ENCODE data around the gene C5orf46. TPM values are rescaled to one million over a fixed set of nuclear protein-coding genes. Genes with fewer than 3 reads are reported as not detected.

The C5orf46 gene
- polyA plus RNA-seq, 1 of the 3 experiments (the other 2 are of a cell fraction), result 4.1 TPM

GRCh38 chr5:147901599-147902039 is 4.7 kb downstream of the C5orf46 start:
- no peak for DNase-seq
- TF ChIP-seq SMC3 (IDR thresholded peaks at IDR 0.05; ENCODE audit: low read depth, low read length) (no peak), RFX5 (IDR thresholded peaks at IDR 0.05; ENCODE audit: low read length) (no peak), TCF12 (IDR thresholded peaks at IDR 0.05) (peak; percentile 43), CTCF (IDR thresholded peaks at IDR 0.05) (peak; percentile 20; the same call in 1 of the 2 replicates), ELF1 (IDR thresholded peaks at IDR 0.05) (no peak), IRF3 (IDR thresholded peaks at IDR 0.05; ENCODE audit: low read depth, low read length) (no peak), NFIC (IDR thresholded peaks at IDR 0.05; ENCODE audit: borderline replicate concordance) (no peak)
- H3K9me3 ChIP-seq, result no peaks in the 10 kb centered on the region
- H3K9me2 ChIP-seq, result no peaks in the 10 kb centered on the region
- peaks cover 4 to 43% of the 10 kb centered on the region in 2 experiments; a peak in 3 of 4 replicates for H3K4me1 ChIP-seq (ENCODE audit: control insufficient read depth in 1 of 2, insufficient read depth in 2 of 2, low read depth in 1 of 2, low read length in 1 of 2)
- H3K4me2 ChIP-seq, result peak overlapping the region; percentile 46
- peaks cover 25% of the 10 kb centered on the region for H3F3A ChIP-seq (replicated peaks; ENCODE audit: insufficient read depth)
- ChIA-PET POLR2A (no interaction called here), CTCF (interaction anchor here (2.1 kb wide), 1 partner anchor 15 kb away, joined by 6 read pairs; no protein-coding TSS in a partner anchor)
- H3K27ac ChIP-seq (ENCODE audit: low read depth in 2 of 2, low read length in 1 of 2), result peak overlapping the region; percentile 58 to 85
- 24% methylated on average over 12 of the region's 12 CpGs for WGBS (ENCODE audit: low lambda C conversion rate)
- no peak overlapping the region; a peak in 1 of 4 replicates for H3K4me3 ChIP-seq (ENCODE audit: low read depth in 2 of 2, low read length in 1 of 2)
- H3K36me3 ChIP-seq (replicated peaks in 1 of 2; ENCODE audit: control insufficient read depth in 1 of 2, insufficient read depth in 2 of 2, low read length in 1 of 2), result peaks cover 0 to 6% of the 10 kb centered on the region in 2 experiments
- H3K27me3 ChIP-seq (ENCODE audit: insufficient read depth), result no peaks in the 10 kb centered on the region
- peak overlapping the region; percentile 55 for H3K9ac ChIP-seq
- peaks cover 41% of the 10 kb centered on the region for H3K79me2 ChIP-seq (ENCODE audit: insufficient read depth)
- H2AFZ ChIP-seq (ENCODE audit: low read depth), result peak overlapping the region; percentile 58
- H4K20me1 ChIP-seq (ENCODE audit: insufficient read depth), result no peaks in the 10 kb centered on the region

- Histone ChIP-seq H3K9ac (no peak overlapping the region; the same call in 1 of the 2 replicates), H2AFZ (ENCODE audit: low read depth) (no peak overlapping the region), H3K4me1 (ENCODE audit: control insufficient read depth in 1 of 2, insufficient read depth in 2 of 2, low read depth in 1 of 2, low read length in 1 of 2) (peaks cover 4 to 43% of the 10 kb centered on the region in 2 experiments; a peak in 3 of 4 replicates), H4K20me1 (ENCODE audit: insufficient read depth) (no peaks in the 10 kb centered on the region), H3F3A (replicated peaks; ENCODE audit: insufficient read depth) (peaks cover 28% of the 10 kb centered on the region), H3K4me2 (no peak overlapping the region), H3K79me2 (ENCODE audit: insufficient read depth) (peaks cover 20% of the 10 kb centered on the region; the same call in 1 of the 2 replicates), H3K9me3 (no peaks in the 10 kb centered on the region), H3K27ac (ENCODE audit: low read depth in 2 of 2, low read length in 1 of 2) (peak overlapping the region in 1 of 2 experiments; percentile 85; a peak in 2 of 4 replicates), H3K27me3 (ENCODE audit: insufficient read depth) (no peaks in the 10 kb centered on the region), H3K36me3 (replicated peaks in 1 of 2; ENCODE audit: control insufficient read depth in 1 of 2, insufficient read depth in 2 of 2, low read length in 1 of 2) (peaks cover 0 to 6% of the 10 kb centered on the region in 2 experiments), H3K9me2 (no peaks in the 10 kb centered on the region), H3K4me3 (ENCODE audit: low read depth in 2 of 2, low read length in 1 of 2) (no peak overlapping the region)
- DNase-seq, result no peak
- ChIA-PET CTCF (interaction anchor here (0.9 to 1.3 kb wide), 3 partner anchors 12 to 36 kb away, joined by 3 read pairs; no protein-coding TSS in a partner anchor), POLR2A (no interaction called here)
- no peak for TF ChIP-seq SIN3A (IDR thresholded peaks at IDR 0.05; ENCODE audit: borderline replicate concordance, low read depth, low read length)
- no peak for TF ChIP-seq CHD2 (IDR thresholded peaks at IDR 0.05; ENCODE audit: low read length, partially characterized antibody)
- no peak for TF ChIP-seq CTCF (IDR thresholded peaks at IDR 0.05)
- no peak for TF ChIP-seq GATA2 (CRISPR knock-in tag; IDR thresholded peaks at IDR 0.05)
- WGBS (ENCODE audit: low lambda C conversion rate), result 78% methylated on average over 3 of the region's 3 CpGs
Measured at GRCh38 chr5:147898875-147899401, 7.4 kb downstream of the C5orf46 start.
